SK-N-SH (cell line): ENCODE results near the gene SRGAP1.

Experiments
- CHD2 ChIP-seq: fragments of 150-350 bp; IDR thresholded peaks from 2 replicates; pipeline ENCODE4 v1.6.1; 2018; ENCODE audit warnings: low read length; ENCODE audit not compliant: partially characterized antibody
- EZH2phosphoT487 ChIP-seq: fragments of 200-600 bp; sonication (generic); IDR thresholded peaks from 2 replicates; pipeline ENCODE4 v1.6.1; 2017; ENCODE audit warnings: low read depth, mixed run types, mild to moderate bottlenecking, antibody characterized with exemption, moderate library complexity, borderline replicate concordance
- MAX ChIP-seq: IDR thresholded peaks from 2 replicates; pipeline ENCODE4 v1.4.0; 2012; ENCODE audit warnings: low read depth
- MXI1 ChIP-seq: IDR thresholded peaks from 2 replicates; pipeline ENCODE4 v1.6.1; 2012; ENCODE audit warnings: mild to moderate bottlenecking, low read depth, low read length, improper control_type of control experiment
- NRF1 ChIP-seq: IDR thresholded peaks from 2 replicates; pipeline ENCODE4 v1.6.1; 2012; ENCODE audit warnings: low read depth, mild to moderate bottlenecking, low read length
- POLR2AphosphoS5 ChIP-seq: IDR thresholded peaks from 2 replicates; pipeline ENCODE4 v1.6.1; 2012; ENCODE audit warnings: low read depth, low read length
- RAD21 ChIP-seq: IDR thresholded peaks from 2 replicates; pipeline ENCODE4 v1.6.1; 2012; ENCODE audit warnings: mild to moderate bottlenecking, low read length
- RFX5 ChIP-seq: IDR thresholded peaks from 2 replicates; pipeline ENCODE4 v1.6.1; 2012; ENCODE audit warnings: mild to moderate bottlenecking, improper control_type of control experiment, low read length
- SIN3A ChIP-seq: IDR thresholded peaks from 2 replicates; pipeline ENCODE4 v1.6.1; 2012; ENCODE audit warnings: low read depth, mild to moderate bottlenecking, low read length, moderate library complexity, borderline replicate concordance
- TEAD4 ChIP-seq: IDR thresholded peaks from 2 replicates; pipeline ENCODE4 v1.4.0; 2012; ENCODE audit warnings: mild to moderate bottlenecking, borderline replicate concordance; ENCODE audit not compliant: insufficient read depth
- TF ChIP-seq, protein P1 (sequence below): fragments of 200-600 bp; sonication (generic); IDR thresholded peaks from 2 replicates; pipeline ENCODE4 v1.6.1; 2017; ENCODE audit warnings: antibody characterized with exemption, mild to moderate bottlenecking, moderate library complexity
- TF ChIP-seq, protein P2 (sequence below): IDR thresholded peaks from 2 replicates; pipeline ENCODE4 v1.4.0; 2012; ENCODE audit warnings: low read depth, borderline replicate concordance

DNA sequence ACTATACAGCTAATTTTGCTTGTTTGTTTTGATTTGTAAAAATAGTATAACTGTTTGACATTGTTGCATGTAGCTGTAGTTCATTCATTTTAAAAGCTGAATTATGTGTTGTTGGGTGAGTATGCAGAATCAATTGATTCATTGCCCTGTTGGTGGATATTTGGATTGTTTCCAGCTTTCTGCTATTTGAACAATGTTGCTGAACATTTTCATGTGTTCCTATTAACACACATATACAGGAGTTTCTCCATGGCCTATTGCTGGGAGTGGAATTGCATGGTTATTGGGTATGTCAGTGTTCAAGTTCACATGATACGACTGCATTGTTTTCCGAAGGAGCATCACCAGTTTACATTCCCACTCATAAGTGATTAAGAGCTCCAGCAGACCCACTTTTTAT, 75.3 kb downstream of the SRGAP1 start:
- TF ChIP-seq POLR2AphosphoS5 = no peak
- TF ChIP-seq TEAD4 = no peak
- TF ChIP-seq RFX5 = no peak
- no peak for TF ChIP-seq SIN3A
- no peak for TF ChIP-seq MAX
- TF ChIP-seq MXI1 = no peak
- TF ChIP-seq RAD21 = no peak
- TF ChIP-seq, protein P1, sequence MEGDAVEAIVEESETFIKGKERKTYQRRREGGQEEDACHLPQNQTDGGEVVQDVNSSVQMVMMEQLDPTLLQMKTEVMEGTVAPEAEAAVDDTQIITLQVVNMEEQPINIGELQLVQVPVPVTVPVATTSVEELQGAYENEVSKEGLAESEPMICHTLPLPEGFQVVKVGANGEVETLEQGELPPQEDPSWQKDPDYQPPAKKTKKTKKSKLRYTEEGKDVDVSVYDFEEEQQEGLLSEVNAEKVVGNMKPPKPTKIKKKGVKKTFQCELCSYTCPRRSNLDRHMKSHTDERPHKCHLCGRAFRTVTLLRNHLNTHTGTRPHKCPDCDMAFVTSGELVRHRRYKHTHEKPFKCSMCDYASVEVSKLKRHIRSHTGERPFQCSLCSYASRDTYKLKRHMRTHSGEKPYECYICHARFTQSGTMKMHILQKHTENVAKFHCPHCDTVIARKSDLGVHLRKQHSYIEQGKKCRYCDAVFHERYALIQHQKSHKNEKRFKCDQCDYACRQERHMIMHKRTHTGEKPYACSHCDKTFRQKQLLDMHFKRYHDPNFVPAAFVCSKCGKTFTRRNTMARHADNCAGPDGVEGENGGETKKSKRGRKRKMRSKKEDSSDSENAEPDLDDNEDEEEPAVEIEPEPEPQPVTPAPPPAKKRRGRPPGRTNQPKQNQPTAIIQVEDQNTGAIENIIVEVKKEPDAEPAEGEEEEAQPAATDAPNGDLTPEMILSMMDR = no peak
- TF ChIP-seq, protein P2, sequence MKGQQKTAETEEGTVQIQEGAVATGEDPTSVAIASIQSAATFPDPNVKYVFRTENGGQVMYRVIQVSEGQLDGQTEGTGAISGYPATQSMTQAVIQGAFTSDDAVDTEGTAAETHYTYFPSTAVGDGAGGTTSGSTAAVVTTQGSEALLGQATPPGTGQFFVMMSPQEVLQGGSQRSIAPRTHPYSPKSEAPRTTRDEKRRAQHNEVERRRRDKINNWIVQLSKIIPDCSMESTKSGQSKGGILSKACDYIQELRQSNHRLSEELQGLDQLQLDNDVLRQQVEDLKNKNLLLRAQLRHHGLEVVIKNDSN = no peak
- TF ChIP-seq EZH2phosphoT487 = no peak
- no peak for TF ChIP-seq CHD2
- no peak for TF ChIP-seq NRF1
